Measurements from ENCODE around the gene GRIK2. TPM values are rescaled to one million over a fixed set of nuclear protein-coding genes. Genes with fewer than 3 reads are reported as not detected.

GRIK2 gene
- total RNA-seq, 2 experiments from 2014 or later = 0.14 TPM; not detected in 1

- H3K36me3 Mint-ChIP-seq = no peaks in the 10 kb centered on the region
- ATAC-seq (ENCODE audit: low read depth) (no peak), DNase-seq (no peak)
- POLR2A ChIA-PET = no interaction called here
- H3K4me1 Mint-ChIP-seq = no peaks in the 10 kb centered on the region
- no peak overlapping the region for H3K4me3 Mint-ChIP-seq
- no peaks in the 10 kb centered on the region for H3K9me3 Mint-ChIP-seq
- no peak overlapping the region for H3K27ac Mint-ChIP-seq
- no peaks in the 10 kb centered on the region for H3K27me3 Mint-ChIP-seq
Observed at GRCh38 chr6:101926149-101926925, 532.8 kb downstream of the GRIK2 start.

- POLR2A ChIA-PET = no interaction called here
- DNase-seq (no peak), ATAC-seq (ENCODE audit: low read depth) (no peak)
- no peaks in the 10 kb centered on the region for H3K27me3 Mint-ChIP-seq
- no peak overlapping the region for H3K27ac Mint-ChIP-seq
- H3K36me3 Mint-ChIP-seq = no peaks in the 10 kb centered on the region
- no peaks in the 10 kb centered on the region for H3K4me1 Mint-ChIP-seq
- H3K9me3 Mint-ChIP-seq = no peaks in the 10 kb centered on the region
- no peak overlapping the region for H3K4me3 Mint-ChIP-seq
Observed at GRCh38 chr6:101931766-101932165, 538.3 kb downstream of the GRIK2 start.

- POLR2A ChIA-PET = no interaction called here
- DNase-seq = no peak
- no peak overlapping the region for H3K27ac Mint-ChIP-seq
- H3K4me3 Mint-ChIP-seq = no peak overlapping the region
- no peak for ATAC-seq (ENCODE audit: low read depth)
- H3K4me1 Mint-ChIP-seq = no peaks in the 10 kb centered on the region
- no peaks in the 10 kb centered on the region for H3K27me3 Mint-ChIP-seq
- no peaks in the 10 kb centered on the region for H3K9me3 Mint-ChIP-seq
- no peaks in the 10 kb centered on the region for H3K36me3 Mint-ChIP-seq
Observed at GRCh38 chr6:101932704-101933103, 539.2 kb downstream of the GRIK2 start.

DNA sequence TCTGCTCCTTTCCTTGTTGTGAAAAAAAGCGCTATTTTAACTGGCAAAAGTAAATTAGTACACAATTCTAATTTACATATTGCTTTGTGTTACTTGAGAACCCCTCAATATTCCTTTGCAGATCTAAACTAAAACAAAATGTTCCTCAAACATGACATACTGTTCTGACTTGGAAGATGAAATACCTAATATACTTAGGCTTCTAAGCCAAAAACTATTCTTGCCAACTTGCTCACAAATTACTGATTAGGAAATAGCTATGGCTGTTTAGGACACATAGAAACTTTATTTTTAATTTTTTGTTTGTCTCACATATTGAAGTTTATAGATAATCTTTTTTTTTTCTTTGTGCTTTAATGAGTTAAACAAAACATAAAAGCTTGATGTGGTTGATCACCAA is 542.2 kb downstream of the GRIK2 start:
- Mint-ChIP-seq H3K27me3 (no peaks in the 10 kb centered on the region), H3K36me3 (no peaks in the 10 kb centered on the region), H3K4me3 (no peak overlapping the region), H3K4me1 (no peaks in the 10 kb centered on the region), H3K27ac (no peak overlapping the region), H3K9me3 (no peaks in the 10 kb centered on the region)
- ATAC-seq (ENCODE audit: low read depth) = no peak
- POLR2A ChIA-PET = no interaction called here
- DNase-seq = no peak

GRCh38 chr6:101936516-101936915 is 543.0 kb downstream of the GRIK2 start:
- Mint-ChIP-seq H3K4me1 (no peaks in the 10 kb centered on the region), H3K36me3 (no peaks in the 10 kb centered on the region), H3K27me3 (no peaks in the 10 kb centered on the region), H3K9me3 (no peaks in the 10 kb centered on the region), H3K4me3 (no peak overlapping the region), H3K27ac (no peak overlapping the region)
- no peak for DNase-seq
- ATAC-seq (ENCODE audit: low read depth) = no peak
- POLR2A ChIA-PET = no interaction called here

- POLR2A ChIA-PET = no interaction called here
- Mint-ChIP-seq H3K9me3 (no peaks in the 10 kb centered on the region), H3K27ac (no peak overlapping the region), H3K4me3 (no peak overlapping the region), H3K27me3 (no peaks in the 10 kb centered on the region), H3K36me3 (no peaks in the 10 kb centered on the region), H3K4me1 (no peaks in the 10 kb centered on the region)
- ATAC-seq (ENCODE audit: low read depth) (no peak), DNase-seq (no peak)
Observed at GRCh38 chr6:101937108-101937507, 543.6 kb downstream of the GRIK2 start.

- Mint-ChIP-seq H3K36me3 (no peaks in the 10 kb centered on the region), H3K27ac (no peak overlapping the region), H3K4me3 (no peak overlapping the region), H3K27me3 (no peaks in the 10 kb centered on the region), H3K9me3 (peaks cover 3% of the 10 kb centered on the region), H3K4me1 (no peaks in the 10 kb centered on the region)
- POLR2A ChIA-PET = no interaction called here
- ATAC-seq (ENCODE audit: low read depth) (no peak), DNase-seq (no peak)
Observed at GRCh38 chr6:101940391-101940790, 546.9 kb downstream of the GRIK2 start.

GRCh38 chr6:101956961-101957360 is 563.5 kb downstream of the GRIK2 start:
- Mint-ChIP-seq H3K4me3 (no peak overlapping the region), H3K9me3 (peaks cover 2% of the 10 kb centered on the region), H3K27ac (no peak overlapping the region), H3K36me3 (no peaks in the 10 kb centered on the region), H3K27me3 (no peaks in the 10 kb centered on the region), H3K4me1 (no peaks in the 10 kb centered on the region)
- POLR2A ChIA-PET = no interaction called here
- ATAC-seq (ENCODE audit: low read depth) (no peak), DNase-seq (no peak)

DNA sequence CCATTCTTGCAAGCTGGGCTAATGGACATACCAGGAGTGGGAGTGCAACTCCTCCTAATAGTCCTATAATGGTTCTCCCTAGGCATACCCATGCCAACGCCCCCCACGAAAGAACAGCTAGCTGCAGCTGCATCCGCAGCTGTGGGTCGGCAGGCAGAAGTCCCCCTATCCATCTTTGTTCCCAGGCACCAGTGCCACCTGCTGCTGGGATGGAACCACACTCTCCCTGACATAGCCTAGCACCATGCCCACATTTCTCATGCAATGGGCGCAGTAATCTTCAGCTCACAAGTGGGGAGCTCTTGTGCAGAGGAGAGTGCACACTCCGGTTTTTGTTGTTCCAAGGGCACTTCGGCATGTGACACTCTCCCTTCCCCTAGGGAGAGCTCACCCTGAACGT is 567.8 kb downstream of the GRIK2 start:
- POLR2A ChIA-PET = no interaction called here
- Mint-ChIP-seq H3K36me3 (no peaks in the 10 kb centered on the region), H3K9me3 (no peaks in the 10 kb centered on the region), H3K4me3 (no peak overlapping the region), H3K4me1 (no peaks in the 10 kb centered on the region), H3K27me3 (no peaks in the 10 kb centered on the region), H3K27ac (no peak overlapping the region)
- DNase-seq (no peak), ATAC-seq (ENCODE audit: low read depth) (no peak)

DNA sequence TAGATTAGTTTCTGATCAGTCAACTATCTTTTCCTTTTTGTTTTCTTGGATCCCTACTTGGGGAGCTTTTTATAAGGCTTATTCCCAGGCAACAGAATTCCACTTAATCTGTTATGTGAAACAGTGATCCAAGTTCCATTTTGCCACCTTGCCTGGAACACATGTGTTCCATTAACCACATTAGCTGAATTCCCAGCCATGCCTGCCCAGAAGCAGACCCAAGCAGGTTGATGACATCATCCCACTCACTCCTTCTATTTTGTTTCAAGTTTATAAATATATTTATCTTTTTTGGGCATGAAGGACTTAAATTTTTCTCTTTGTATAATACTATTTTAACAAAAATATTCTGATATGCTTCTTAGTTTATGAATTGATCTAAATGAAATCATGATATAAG is 587.4 kb downstream of the GRIK2 start:
- Mint-ChIP-seq H3K4me3 (no peak overlapping the region), H3K27me3 (no peaks in the 10 kb centered on the region), H3K27ac (no peak overlapping the region), H3K9me3 (no peaks in the 10 kb centered on the region), H3K4me1 (no peaks in the 10 kb centered on the region), H3K36me3 (no peaks in the 10 kb centered on the region)
- DNase-seq (no peak), ATAC-seq (ENCODE audit: low read depth) (no peak)
- POLR2A ChIA-PET = no interaction called here

GRCh38 chr6:101986476-101986875 is 593.0 kb downstream of the GRIK2 start:
- Mint-ChIP-seq H3K4me3 (no peak overlapping the region), H3K27me3 (no peaks in the 10 kb centered on the region), H3K27ac (no peak overlapping the region), H3K36me3 (no peaks in the 10 kb centered on the region), H3K4me1 (no peaks in the 10 kb centered on the region), H3K9me3 (no peaks in the 10 kb centered on the region)
- ATAC-seq (ENCODE audit: low read depth) = no peak
- POLR2A ChIA-PET = no interaction called here
- DNase-seq = no peak

GRCh38 chr6:101992286-101992685 is 598.8 kb downstream of the GRIK2 start:
- no peak for ATAC-seq (ENCODE audit: low read depth)
- Mint-ChIP-seq H3K4me3 (no peak overlapping the region), H3K27me3 (no peaks in the 10 kb centered on the region), H3K36me3 (no peaks in the 10 kb centered on the region), H3K4me1 (no peaks in the 10 kb centered on the region), H3K27ac (no peak overlapping the region), H3K9me3 (no peaks in the 10 kb centered on the region)
- no peak for DNase-seq
- POLR2A ChIA-PET = no interaction called here

DNA sequence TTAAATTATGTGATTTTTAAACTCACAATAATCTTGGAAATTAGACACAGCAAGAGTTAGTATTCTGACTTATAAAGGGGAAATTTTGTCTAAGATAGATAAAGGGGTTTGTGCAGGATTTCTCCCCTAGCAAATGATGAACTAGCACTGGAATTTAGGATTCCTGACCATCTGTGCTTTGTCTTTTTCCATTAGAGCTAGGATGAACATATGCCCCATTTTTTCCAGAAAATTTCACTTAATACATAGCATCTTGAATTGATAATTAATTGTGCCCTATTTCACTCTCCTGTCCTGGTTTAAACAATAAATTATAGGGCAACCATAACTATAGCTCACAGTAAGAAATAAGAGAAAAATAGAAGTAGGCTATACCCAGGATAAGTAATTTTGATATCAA is 601.0 kb downstream of the GRIK2 start:
- DNase-seq = no peak
- H3K4me1 Mint-ChIP-seq = no peaks in the 10 kb centered on the region
- no peaks in the 10 kb centered on the region for H3K27me3 Mint-ChIP-seq
- no peak overlapping the region for H3K4me3 Mint-ChIP-seq
- ATAC-seq (ENCODE audit: low read depth) = no peak
- H3K36me3 Mint-ChIP-seq = no peaks in the 10 kb centered on the region
- no peaks in the 10 kb centered on the region for H3K9me3 Mint-ChIP-seq
- H3K27ac Mint-ChIP-seq = no peak overlapping the region
- POLR2A ChIA-PET = no interaction called here

DNA sequence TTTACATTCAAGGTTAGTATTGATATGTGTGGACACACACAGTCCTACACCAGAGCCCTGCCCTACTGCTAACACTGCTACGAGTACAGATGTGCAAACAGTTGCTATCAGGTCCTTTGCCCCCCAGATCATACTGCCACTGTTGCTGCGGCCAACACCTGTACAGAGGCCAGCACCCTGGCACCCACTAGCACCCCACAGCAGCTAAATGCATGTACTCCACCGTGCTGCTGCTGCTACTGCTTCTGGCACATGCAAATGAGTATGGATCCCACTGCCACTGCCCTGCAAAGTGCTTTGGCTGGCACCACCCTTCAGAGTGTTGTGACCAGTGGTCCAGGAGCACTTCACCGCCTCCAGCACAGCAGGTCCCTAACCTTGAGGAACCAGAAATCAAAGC is 621.9 kb downstream of the GRIK2 start:
- no peaks in the 10 kb centered on the region for H3K36me3 Mint-ChIP-seq
- no peak for ATAC-seq (ENCODE audit: low read depth)

DNA sequence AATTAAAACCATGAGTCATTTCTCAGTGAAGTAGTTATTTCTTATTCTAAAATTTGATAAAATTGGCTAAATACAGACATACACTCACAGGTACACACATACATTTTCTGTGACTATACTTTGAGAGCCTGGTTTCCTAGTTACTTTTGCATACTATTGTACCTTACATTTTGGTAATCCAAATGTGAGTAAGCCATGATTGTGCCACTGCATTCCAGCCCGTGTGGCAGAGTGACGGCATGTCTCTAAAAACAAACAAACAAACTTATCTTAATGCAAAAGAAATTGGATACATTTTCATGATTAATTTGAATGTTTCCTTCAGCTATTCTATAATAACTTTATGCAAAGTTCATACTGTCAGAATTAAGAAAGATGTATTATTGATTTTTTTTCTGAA is 628.8 kb downstream of the GRIK2 start:
- DNase-seq = no peak
- no peak for ATAC-seq (ENCODE audit: low read depth)
- no peaks in the 10 kb centered on the region for H3K9me3 Mint-ChIP-seq
- no peaks in the 10 kb centered on the region for H3K36me3 Mint-ChIP-seq
- H3K27ac Mint-ChIP-seq = no peak overlapping the region
- no peak overlapping the region for H3K4me3 Mint-ChIP-seq
- H3K4me1 Mint-ChIP-seq = no peaks in the 10 kb centered on the region
- H3K27me3 Mint-ChIP-seq = no peaks in the 10 kb centered on the region
- POLR2A ChIA-PET = no interaction called here

More for the DNA sequence above, 621.9 kb downstream of the GRIK2 start:
- H3K9me3 Mint-ChIP-seq = peaks cover 1% of the 10 kb centered on the region
- H3K4me3 Mint-ChIP-seq = no peak overlapping the region
- H3K27me3 Mint-ChIP-seq = no peaks in the 10 kb centered on the region
- no peaks in the 10 kb centered on the region for H3K4me1 Mint-ChIP-seq
- no peak overlapping the region for H3K27ac Mint-ChIP-seq
- DNase-seq = no peak
- POLR2A ChIA-PET = no interaction called here
